GM12878 (cell line): ENCODE data around the gene ASB3. TPM values are rescaled to one million over a fixed set of nuclear protein-coding genes. Genes with fewer than 3 reads are reported as not detected.

Source experiments
- ATAC-seq: fragments of 200-7000 bp; cut with Tn5 transposase; 3 replicates; pipeline ENCODE4 v1.9.1; 2020; ENCODE audit warnings: mild to moderate bottlenecking, moderate library complexity
- BruUV-seq: library from RNA; stranded (reverse); fragments of 400-500 nt; replicated peaks from 2 replicates; lab custom pipeline; 2021; lab: Mats Ljungman, UMichigan
- CTCF ChIA-PET: fragments of 300-600 bp; sonication (Branson Sonifier 250); formaldehyde crosslinking; extraction: SDS; loops from one replicate; lab custom pipeline; 2021; ENCODE audit warnings: inconsistent platforms; lab: Yijun Ruan, JAX
- POLR2A ChIA-PET: fragments of 350-600 bp; formaldehyde crosslinking; extraction: SDS; loops from one replicate; lab custom pipeline; 2021; ENCODE audit warnings: inconsistent platforms; lab: Charles Lee
- RAD21 ChIA-PET: fragments of 300-600 bp; sonication (Branson Sonifier 250); formaldehyde crosslinking; loops from one replicate; lab custom pipeline; 2023; ENCODE audit warnings: antibody characterized with exemption; ENCODE audit not compliant: unreplicated experiment; lab: Charles Lee
- SMC1A ChIA-PET: fragments of 300-600 bp; sonication (Branson Sonifier 250); formaldehyde crosslinking; loops from one replicate; lab custom pipeline; 2023; ENCODE audit not compliant: unreplicated experiment, uncharacterized antibody; lab: Charles Lee
- DNase-seq: peaks from one replicate; pipeline ENCODE4 v3.0.0-alpha.2; 2011; ENCODE audit warnings: low read depth, low spot score
- FAIRE-seq: peaks from 3 replicates; lab custom pipeline; 2011; peaks lifted over from hg19 to GRCh38; lab: Jason Lieb, UNC
- H2AFZ ChIP-seq: 2 replicates; pipeline ENCODE4 v1.6.0; 2011; ENCODE audit warnings: low read depth, low read length, control low read depth; ENCODE audit not compliant: control insufficient read depth
- H3K27ac ChIP-seq: 2 replicates; pipeline ENCODE4 v1.5.1; 2011; ENCODE audit warnings: control low read depth; ENCODE audit not compliant: control insufficient read depth, insufficient read depth
- H3K27me3 ChIP-seq, 2 experiments: replicated peaks in 1 of 2; 2 replicates each; pipeline versions ENCODE4 v1.6.0 to v1.6.1; 2011; ENCODE audit warnings: low read length in 1 of 2; ENCODE audit not compliant: control insufficient read depth in 2 of 2, insufficient read depth in 2 of 2
- H3K36me3 ChIP-seq, 2 experiments: 2 replicates each; pipeline ENCODE4 v1.5.1; 2011; ENCODE audit warnings: low read length in 1 of 2; ENCODE audit not compliant: control insufficient read depth in 2 of 2, insufficient read depth in 2 of 2
- H3K4me1 ChIP-seq: 2 replicates; pipeline ENCODE4 v1.6.1; 2011; ENCODE audit warnings: mild to moderate bottlenecking, low read length, moderate library complexity, mixed read lengths; ENCODE audit not compliant: control insufficient read depth, insufficient read depth
- H3K4me2 ChIP-seq: 2 replicates; pipeline ENCODE4 v1.6.0; 2011; ENCODE audit warnings: control low read depth; ENCODE audit not compliant: control insufficient read depth, insufficient read depth
- H3K4me3 ChIP-seq: fragments of 200-600 bp; sonication (generic); 2 replicates; pipeline ENCODE4 v1.5.1; 2016
- H3K79me2 ChIP-seq: 2 replicates; pipeline ENCODE4 v1.6.0; 2011; ENCODE audit warnings: low read length; ENCODE audit not compliant: control insufficient read depth, insufficient read depth
- H3K9ac ChIP-seq: 2 replicates; pipeline ENCODE4 v1.8.0; 2011; ENCODE audit warnings: low read length, control low read depth, mixed read lengths; ENCODE audit not compliant: control insufficient read depth, insufficient read depth
- H3K9me3 ChIP-seq: replicated peaks from 3 replicates; pipeline ENCODE4 v1.5.1; 2011; ENCODE audit warnings: mild to moderate bottlenecking, low read length; ENCODE audit not compliant: control insufficient read depth, insufficient read depth
- H4K20me1 ChIP-seq: 2 replicates; pipeline ENCODE4 v1.6.0; 2011; ENCODE audit not compliant: control insufficient read depth, insufficient read depth
- EP300 ChIP-seq, 2 experiments: fragments of 150-350 bp in 1 of 2; IDR thresholded peaks; 2 replicates each; pipeline ENCODE4 v1.6.1; 2011 to 2012; ENCODE audit warnings: low read depth in 2 of 2, low read length in 2 of 2, borderline replicate concordance in 1 of 2, improper control_type of control experiment in 1 of 2, inconsistent platforms in 1 of 2; ENCODE audit not compliant: control insufficient read depth in 1 of 2
- MXI1 ChIP-seq: fragments of 150-350 bp; IDR thresholded peaks from 2 replicates; pipeline ENCODE4 v1.6.1; 2011; ENCODE audit warnings: low read depth, mild to moderate bottlenecking, inconsistent platforms, low read length, improper control_type of control experiment
- NFXL1 ChIP-seq: fragments of 450-650 bp; IDR thresholded peaks from 2 replicates; pipeline ENCODE4 v1.6.1; 2017; ENCODE audit warnings: antibody characterized with exemption, mild to moderate bottlenecking, borderline replicate concordance
- STAT1 ChIP-seq: fragments of 450-650 bp; conservative IDR thresholded peaks from 2 replicates; pipeline ENCODE4 v1.6.1; 2014; ENCODE audit warnings: antibody characterized with exemption, mild to moderate bottlenecking
- YBX1 ChIP-seq: fragments of 450-650 bp; IDR thresholded peaks from 2 replicates; pipeline ENCODE4 v1.6.1; 2016; ENCODE audit warnings: antibody characterized with exemption
- ZBED1 ChIP-seq: IDR thresholded peaks from 2 replicates; pipeline ENCODE4 v1.6.1; 2016; ENCODE audit warnings: borderline replicate concordance
- ZNF384 ChIP-seq: IDR thresholded peaks from 2 replicates; pipeline ENCODE4 v1.6.1; 2012; ENCODE audit warnings: low read depth, mild to moderate bottlenecking, low read length, improper control_type of control experiment, borderline replicate concordance
- WGBS: methylation state at CpG from one replicate; pipeline ENCODE4 v1.1.6; 2016; ENCODE audit warnings: low lambda C conversion rate; ENCODE audit not compliant: insufficient replicate concordance, insufficient coverage; ENCODE audit errors: missing lambda C conversion rate; 5-methylcytosine and 5-hydroxymethylcytosine counted together
- in situ Hi-C: fragments of 300-500 bp; cut with MboI; formaldehyde crosslinking; loops from 9 replicates; pipeline ENCODE4 v1.14.3; 2018; ENCODE audit warnings: mixed read lengths
- intact Hi-C: fragments of 100-400 bp; cut with micrococcal nuclease; formaldehyde crosslinking; loops from one replicate; pipeline ENCODE4 v1.14.2; 2022; ENCODE audit not compliant: unreplicated experiment
- polyA plus RNA-seq, 11 experiments: library from polyadenylated mRNA; depleted of rRNA in 4 of 11; unstranded in 6 of 11; stranded (reverse) in 5 of 11; fragments of >200 nt; fragmentation: Nextera tagmentation in 4 of 11; fragmentation: Illumina TruSeq in 1 of 11; extraction: Ambion mirVana in 4 of 11; extraction: Trizol in 1 of 11; gene quantifications; 1 replicate in 1 of 11; 2 replicates in 10 of 11; pipeline versions ENCODE4 v1.2.1 to v1.2.3, GENCODE V29; 2011 to 2016; ENCODE audit warnings: inconsistent platforms in 2 of 11, missing spikeins in 2 of 11, low read depth in 1 of 11
- total RNA-seq, 4 experiments: library from RNA; depleted of rRNA in 3 of 4; stranded (reverse); fragments of >200 nt in 3 of 4; fragmentation: Illumina TruSeq in 1 of 4; extraction: Trizol in 1 of 4; gene quantifications; 2 replicates each; pipeline versions ENCODE4 v1.2.1 to v1.2.3, GENCODE V29; 2013 to 2021
- TF ChIP-seq, protein P1 (sequence below): fragments of 450-650 bp; IDR thresholded peaks from 2 replicates; pipeline ENCODE4 v1.6.1; 2017; ENCODE audit warnings: low read depth, mild to moderate bottlenecking, moderate library complexity
- TF ChIP-seq, protein P2 (sequence below): fragments of 450-650 bp; IDR thresholded peaks from 2 replicates; pipeline ENCODE4 v1.6.1; 2017; ENCODE audit warnings: mild to moderate bottlenecking, moderate library complexity
- TF ChIP-seq, protein P3 (sequence below): fragments of 450-650 bp; IDR thresholded peaks from 2 replicates; pipeline ENCODE4 v1.6.1; 2018; ENCODE audit warnings: borderline replicate concordance, mild to moderate bottlenecking; ENCODE audit not compliant: partially characterized antibody
- TF ChIP-seq, protein P4 (sequence below): fragments of 450-650 bp; formaldehyde crosslinking; IDR thresholded peaks from 2 replicates; pipeline ENCODE4 v1.4.0; 2020; ENCODE audit warnings: mild to moderate bottlenecking, moderate library complexity

The ASB3 gene
- total and polyA plus RNA-seq, 10 of the 15 experiments (the other 5 are each of a cell fraction or from before 2014, with no cell fraction given), result 16.4 to 30.9 (median 22.6) TPM

DNA sequence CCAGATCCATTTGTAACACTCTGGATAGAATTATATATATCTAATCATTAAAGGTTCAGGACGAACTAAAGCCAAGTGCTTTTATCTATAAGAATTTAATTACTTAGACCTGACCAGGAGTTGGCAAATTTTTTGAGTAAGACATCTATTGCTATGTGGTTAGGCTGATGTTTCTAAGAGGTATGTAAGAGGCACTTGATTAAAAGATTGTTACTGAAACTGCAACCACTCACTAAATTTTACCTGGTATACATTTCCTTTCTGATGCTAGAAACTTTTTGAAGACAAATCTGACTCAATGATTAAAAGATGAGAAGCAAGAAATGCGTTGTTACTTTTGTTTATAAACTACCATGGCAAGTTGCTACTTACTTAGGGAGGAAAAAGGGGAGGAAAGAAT lies 95.9 kb downstream of the ASB3 start:
- FAIRE-seq (no peak), DNase-seq (no peak), ATAC-seq (no peak)
- intact Hi-C loops (no loop called here), in situ Hi-C loops (no loop called here)
- H2AFZ ChIP-seq, result no peak overlapping the region
- no peaks in the 10 kb centered on the region for H4K20me1 ChIP-seq
- POLR2A ChIA-PET, result no interaction called here
- H3K9me3 ChIP-seq, result no peaks in the 10 kb centered on the region
- SMC1A ChIA-PET, result interaction anchor here (1.5 kb wide), 1 partner anchor 20 kb away, joined by 3 read pairs; no protein-coding TSS in a partner anchor
- H3K4me2 ChIP-seq, result no peak overlapping the region
- no peaks in the 10 kb centered on the region; a peak in 2 of 4 replicates for H3K36me3 ChIP-seq
- RAD21 ChIA-PET, result no interaction called here
- CTCF ChIA-PET, result interaction anchor here (0.7 kb wide), 1 partner anchor 12 kb away, joined by 3 read pairs; no protein-coding TSS in a partner anchor
- 93% methylated on average over 2 of the region's 2 CpGs for WGBS
- H3K9ac ChIP-seq, result no peak overlapping the region
- H3K79me2 ChIP-seq, result no peaks in the 10 kb centered on the region
- H3K27me3 ChIP-seq, result no peaks in the 10 kb centered on the region
- no peak overlapping the region for H3K4me3 ChIP-seq
- no peaks in the 10 kb centered on the region for H3K4me1 ChIP-seq
- no TSS peak for BruUV-seq
- no peak overlapping the region for H3K27ac ChIP-seq
- TF ChIP-seq, protein P1, sequence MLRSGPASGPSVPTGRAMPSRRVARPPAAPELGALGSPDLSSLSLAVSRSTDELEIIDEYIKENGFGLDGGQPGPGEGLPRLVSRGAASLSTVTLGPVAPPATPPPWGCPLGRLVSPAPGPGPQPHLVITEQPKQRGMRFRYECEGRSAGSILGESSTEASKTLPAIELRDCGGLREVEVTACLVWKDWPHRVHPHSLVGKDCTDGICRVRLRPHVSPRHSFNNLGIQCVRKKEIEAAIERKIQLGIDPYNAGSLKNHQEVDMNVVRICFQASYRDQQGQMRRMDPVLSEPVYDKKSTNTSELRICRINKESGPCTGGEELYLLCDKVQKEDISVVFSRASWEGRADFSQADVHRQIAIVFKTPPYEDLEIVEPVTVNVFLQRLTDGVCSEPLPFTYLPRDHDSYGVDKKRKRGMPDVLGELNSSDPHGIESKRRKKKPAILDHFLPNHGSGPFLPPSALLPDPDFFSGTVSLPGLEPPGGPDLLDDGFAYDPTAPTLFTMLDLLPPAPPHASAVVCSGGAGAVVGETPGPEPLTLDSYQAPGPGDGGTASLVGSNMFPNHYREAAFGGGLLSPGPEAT, result no peak
- TF ChIP-seq, protein P2, sequence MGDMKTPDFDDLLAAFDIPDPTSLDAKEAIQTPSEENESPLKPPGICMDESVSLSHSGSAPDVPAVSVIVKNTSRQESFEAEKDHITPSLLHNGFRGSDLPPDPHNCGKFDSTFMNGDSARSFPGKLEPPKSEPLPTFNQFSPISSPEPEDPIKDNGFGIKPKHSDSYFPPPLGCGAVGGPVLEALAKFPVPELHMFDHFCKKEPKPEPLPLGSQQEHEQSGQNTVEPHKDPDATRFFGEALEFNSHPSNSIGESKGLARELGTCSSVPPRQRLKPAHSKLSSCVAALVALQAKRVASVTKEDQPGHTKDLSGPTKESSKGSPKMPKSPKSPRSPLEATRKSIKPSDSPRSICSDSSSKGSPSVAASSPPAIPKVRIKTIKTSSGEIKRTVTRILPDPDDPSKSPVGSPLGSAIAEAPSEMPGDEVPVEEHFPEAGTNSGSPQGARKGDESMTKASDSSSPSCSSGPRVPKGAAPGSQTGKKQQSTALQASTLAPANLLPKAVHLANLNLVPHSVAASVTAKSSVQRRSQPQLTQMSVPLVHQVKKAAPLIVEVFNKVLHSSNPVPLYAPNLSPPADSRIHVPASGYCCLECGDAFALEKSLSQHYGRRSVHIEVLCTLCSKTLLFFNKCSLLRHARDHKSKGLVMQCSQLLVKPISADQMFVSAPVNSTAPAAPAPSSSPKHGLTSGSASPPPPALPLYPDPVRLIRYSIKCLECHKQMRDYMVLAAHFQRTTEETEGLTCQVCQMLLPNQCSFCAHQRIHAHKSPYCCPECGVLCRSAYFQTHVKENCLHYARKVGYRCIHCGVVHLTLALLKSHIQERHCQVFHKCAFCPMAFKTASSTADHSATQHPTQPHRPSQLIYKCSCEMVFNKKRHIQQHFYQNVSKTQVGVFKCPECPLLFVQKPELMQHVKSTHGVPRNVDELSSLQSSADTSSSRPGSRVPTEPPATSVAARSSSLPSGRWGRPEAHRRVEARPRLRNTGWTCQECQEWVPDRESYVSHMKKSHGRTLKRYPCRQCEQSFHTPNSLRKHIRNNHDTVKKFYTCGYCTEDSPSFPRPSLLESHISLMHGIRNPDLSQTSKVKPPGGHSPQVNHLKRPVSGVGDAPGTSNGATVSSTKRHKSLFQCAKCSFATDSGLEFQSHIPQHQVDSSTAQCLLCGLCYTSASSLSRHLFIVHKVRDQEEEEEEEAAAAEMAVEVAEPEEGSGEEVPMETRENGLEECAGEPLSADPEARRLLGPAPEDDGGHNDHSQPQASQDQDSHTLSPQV, result no peak
- TF ChIP-seq STAT1 (no peak), ZBED1 (no peak), NFXL1 (no peak), YBX1 (no peak), EP300 (IDR thresholded peaks at IDR 0.05; ENCODE audit: borderline replicate concordance in 1 of 2, control insufficient read depth in 1 of 2, low read depth in 2 of 2, low read length in 2 of 2) (no peak), ZNF384 (no peak), MXI1 (no peak)
- TF ChIP-seq, protein P3, sequence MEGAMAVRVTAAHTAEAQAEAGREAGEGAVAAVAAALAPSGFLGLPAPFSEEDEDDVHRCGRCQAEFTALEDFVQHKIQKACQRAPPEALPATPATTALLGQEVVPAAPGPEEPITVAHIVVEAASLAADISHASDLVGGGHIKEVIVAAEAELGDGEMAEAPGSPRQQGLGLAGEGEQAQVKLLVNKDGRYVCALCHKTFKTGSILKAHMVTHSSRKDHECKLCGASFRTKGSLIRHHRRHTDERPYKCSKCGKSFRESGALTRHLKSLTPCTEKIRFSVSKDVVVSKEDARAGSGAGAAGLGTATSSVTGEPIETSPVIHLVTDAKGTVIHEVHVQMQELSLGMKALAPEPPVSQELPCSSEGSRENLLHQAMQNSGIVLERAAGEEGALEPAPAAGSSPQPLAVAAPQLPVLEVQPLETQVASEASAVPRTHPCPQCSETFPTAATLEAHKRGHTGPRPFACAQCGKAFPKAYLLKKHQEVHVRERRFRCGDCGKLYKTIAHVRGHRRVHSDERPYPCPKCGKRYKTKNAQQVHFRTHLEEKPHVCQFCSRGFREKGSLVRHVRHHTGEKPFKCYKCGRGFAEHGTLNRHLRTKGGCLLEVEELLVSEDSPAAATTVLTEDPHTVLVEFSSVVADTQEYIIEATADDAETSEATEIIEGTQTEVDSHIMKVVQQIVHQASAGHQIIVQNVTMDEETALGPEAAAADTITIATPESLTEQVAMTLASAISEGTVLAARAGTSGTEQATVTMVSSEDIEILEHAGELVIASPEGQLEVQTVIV, result no peak
- TF ChIP-seq, protein P4, sequence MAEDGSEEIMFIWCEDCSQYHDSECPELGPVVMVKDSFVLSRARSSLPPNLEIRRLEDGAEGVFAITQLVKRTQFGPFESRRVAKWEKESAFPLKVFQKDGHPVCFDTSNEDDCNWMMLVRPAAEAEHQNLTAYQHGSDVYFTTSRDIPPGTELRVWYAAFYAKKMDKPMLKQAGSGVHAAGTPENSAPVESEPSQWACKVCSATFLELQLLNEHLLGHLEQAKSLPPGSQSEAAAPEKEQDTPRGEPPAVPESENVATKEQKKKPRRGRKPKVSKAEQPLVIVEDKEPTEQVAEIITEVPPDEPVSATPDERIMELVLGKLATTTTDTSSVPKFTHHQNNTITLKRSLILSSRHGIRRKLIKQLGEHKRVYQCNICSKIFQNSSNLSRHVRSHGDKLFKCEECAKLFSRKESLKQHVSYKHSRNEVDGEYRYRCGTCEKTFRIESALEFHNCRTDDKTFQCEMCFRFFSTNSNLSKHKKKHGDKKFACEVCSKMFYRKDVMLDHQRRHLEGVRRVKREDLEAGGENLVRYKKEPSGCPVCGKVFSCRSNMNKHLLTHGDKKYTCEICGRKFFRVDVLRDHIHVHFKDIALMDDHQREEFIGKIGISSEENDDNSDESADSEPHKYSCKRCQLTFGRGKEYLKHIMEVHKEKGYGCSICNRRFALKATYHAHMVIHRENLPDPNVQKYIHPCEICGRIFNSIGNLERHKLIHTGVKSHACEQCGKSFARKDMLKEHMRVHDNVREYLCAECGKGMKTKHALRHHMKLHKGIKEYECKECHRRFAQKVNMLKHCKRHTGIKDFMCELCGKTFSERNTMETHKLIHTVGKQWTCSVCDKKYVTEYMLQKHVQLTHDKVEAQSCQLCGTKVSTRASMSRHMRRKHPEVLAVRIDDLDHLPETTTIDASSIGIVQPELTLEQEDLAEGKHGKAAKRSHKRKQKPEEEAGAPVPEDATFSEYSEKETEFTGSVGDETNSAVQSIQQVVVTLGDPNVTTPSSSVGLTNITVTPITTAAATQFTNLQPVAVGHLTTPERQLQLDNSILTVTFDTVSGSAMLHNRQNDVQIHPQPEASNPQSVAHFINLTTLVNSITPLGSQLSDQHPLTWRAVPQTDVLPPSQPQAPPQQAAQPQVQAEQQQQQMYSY (CRISPR knock-in tag), result no peak
